ENCODE results near the gene RPTOR. TPM values are rescaled to one million over a fixed set of nuclear protein-coding genes. Genes with fewer than 3 reads are reported as not detected.

Gene RPTOR
- total RNA-seq, 1 donor from 2014 or later: 65.9 TPM

- ATAC-seq (ENCODE audit: low read depth): no peak
- H3K4me3 Mint-ChIP-seq: no peak overlapping the region
These were observed 383.2 kb downstream of the RPTOR start for GRCh38 chr17:80927791-80928216.

GRCh38 chr17:80929449-80929848 is 384.8 kb downstream of the RPTOR start:
- ChIA-PET POLR2A (interaction anchor here (1.5 kb wide), 1 partner anchor 14 kb away, joined by 3 read pairs; no protein-coding TSS in a partner anchor), CTCF (interaction anchor here (0.7 to 1.5 kb wide), 2 partner anchors 18 to 27 kb away, joined by 3 to 4 read pairs; no protein-coding TSS in a partner anchor)
- DNase-seq (no peak), ATAC-seq (ENCODE audit: low read depth) (peak; percentile 71)
- H3K27me3 Mint-ChIP-seq: no peaks in the 10 kb centered on the region
- intact Hi-C loops (cut with micrococcal nuclease): no loop called here
- H3K27ac Mint-ChIP-seq: no peak overlapping the region
- H3K4me3 Mint-ChIP-seq: no peak overlapping the region
- TF ChIP-seq CTCF (IDR thresholded peaks at IDR 0.05): no peak
- peaks cover 50% of the 10 kb centered on the region for H3K36me3 Mint-ChIP-seq (ENCODE audit: low read depth)
- no peaks in the 10 kb centered on the region for H3K9me3 Mint-ChIP-seq
- peaks cover 17% of the 10 kb centered on the region for H3K4me1 Mint-ChIP-seq

More at GRCh38 chr17:80927791-80928216, 383.2 kb downstream of the RPTOR start:
- intact Hi-C loops (cut with micrococcal nuclease): no loop called here
- Mint-ChIP-seq H3K27me3 (no peaks in the 10 kb centered on the region), H3K36me3 (ENCODE audit: low read depth) (peaks cover 63% of the 10 kb centered on the region), H3K4me1 (peaks cover 13% of the 10 kb centered on the region), H3K27ac (no peak overlapping the region), H3K9me3 (no peaks in the 10 kb centered on the region)
- ChIA-PET POLR2A (no interaction called here), CTCF (no interaction called here)
- no peak for TF ChIP-seq CTCF (IDR thresholded peaks at IDR 0.05)
- DNase-seq: no peak

- Mint-ChIP-seq H3K4me3 (no peak overlapping the region), H3K27me3 (no peaks in the 10 kb centered on the region), H3K9me3 (no peaks in the 10 kb centered on the region), H3K4me1 (peaks cover 13% of the 10 kb centered on the region), H3K36me3 (ENCODE audit: low read depth) (peaks cover 41% of the 10 kb centered on the region), H3K27ac (no peak overlapping the region)
- ATAC-seq (ENCODE audit: low read depth): no peak
- intact Hi-C loops (cut with micrococcal nuclease): no loop called here
- DNase-seq: no peak
- POLR2A ChIA-PET: interaction anchor here (0.5 to 0.7 kb wide), 6 partner anchors 10 to 596 kb away, joined by 3 to 7 read pairs (median 4); no protein-coding TSS in a partner anchor
- CTCF ChIA-PET: interaction anchor here (1.5 kb wide), 1 partner anchor 19 kb away, joined by 4 read pairs; no protein-coding TSS in a partner anchor
- no peak for TF ChIP-seq CTCF (IDR thresholded peaks at IDR 0.05)
These were observed 386.0 kb downstream of the RPTOR start for GRCh38 chr17:80930335-80931279.

GRCh38 chr17:80931421-80932265 is 387.0 kb downstream of the RPTOR start:
- intact Hi-C loops (cut with micrococcal nuclease): no loop called here
- ChIA-PET CTCF (no interaction called here), POLR2A (no interaction called here)
- ATAC-seq (ENCODE audit: low read depth): no peak
- Mint-ChIP-seq H3K36me3 (ENCODE audit: low read depth) (peaks cover 33% of the 10 kb centered on the region), H3K4me1 (peaks cover 13% of the 10 kb centered on the region), H3K9me3 (no peaks in the 10 kb centered on the region), H3K27ac (no peak overlapping the region), H3K27me3 (no peaks in the 10 kb centered on the region), H3K4me3 (no peak overlapping the region)
- no peak for TF ChIP-seq CTCF (IDR thresholded peaks at IDR 0.05)
- DNase-seq: no peak
